Suppressor macrophage treated with lipopolysaccharide for 4 hours (primary cell): ENCODE data around the gene KCNQ1.
A peak's percentile ranks its signal among the peaks of the same experiment; 100 is the strongest.

ENCODE experiments used
- DNase-seq: peaks from one replicate; pipeline ENCODE4 v3.0.0-alpha.2; 2020

The KCNQ1 gene

GRCh38 chr11:2462543-2462985, 17.8 kb downstream of the KCNQ1 start:
- no peak for DNase-seq

- DNase-seq = no peak
Observed at GRCh38 chr11:2462986-2463765, 18.4 kb downstream of the KCNQ1 start.

GRCh38 chr11:2463766-2464277, 19.0 kb downstream of the KCNQ1 start:
- no peak for DNase-seq

- no peak for DNase-seq
Observed at GRCh38 chr11:2464451-2465165, 19.8 kb downstream of the KCNQ1 start.

GRCh38 chr11:2465202-2466068, 20.6 kb downstream of the KCNQ1 start:
- DNase-seq = no peak

- DNase-seq = no peak
Observed at GRCh38 chr11:2466069-2466801, 21.4 kb downstream of the KCNQ1 start.

GRCh38 chr11:2466869-2467694, 22.3 kb downstream of the KCNQ1 start:
- DNase-seq = peak; percentile 26

GRCh38 chr11:2467695-2468055, 22.9 kb downstream of the KCNQ1 start:
- no peak for DNase-seq

- peak; percentile 48 for DNase-seq
Observed at GRCh38 chr11:2468363-2469235, 23.8 kb downstream of the KCNQ1 start.

GRCh38 chr11:2470495-2470894, 25.7 kb downstream of the KCNQ1 start:
- DNase-seq = no peak

GRCh38 chr11:2471048-2471803, 26.4 kb downstream of the KCNQ1 start:
- no peak for DNase-seq

GRCh38 chr11:2471804-2472096, 26.9 kb downstream of the KCNQ1 start:
- DNase-seq = no peak

- no peak for DNase-seq
Observed at GRCh38 chr11:2472428-2473186, 27.8 kb downstream of the KCNQ1 start.

GRCh38 chr11:2473361-2474058, 28.7 kb downstream of the KCNQ1 start:
- DNase-seq = no peak

GRCh38 chr11:2474059-2474901, 29.5 kb downstream of the KCNQ1 start:
- no peak for DNase-seq

GRCh38 chr11:2475136-2475918, 30.5 kb downstream of the KCNQ1 start:
- no peak for DNase-seq

GRCh38 chr11:2477254-2477653, 32.4 kb downstream of the KCNQ1 start:
- no peak for DNase-seq
